Measurements from ENCODE around the gene CAB39L.

Gene CAB39L

DNA sequence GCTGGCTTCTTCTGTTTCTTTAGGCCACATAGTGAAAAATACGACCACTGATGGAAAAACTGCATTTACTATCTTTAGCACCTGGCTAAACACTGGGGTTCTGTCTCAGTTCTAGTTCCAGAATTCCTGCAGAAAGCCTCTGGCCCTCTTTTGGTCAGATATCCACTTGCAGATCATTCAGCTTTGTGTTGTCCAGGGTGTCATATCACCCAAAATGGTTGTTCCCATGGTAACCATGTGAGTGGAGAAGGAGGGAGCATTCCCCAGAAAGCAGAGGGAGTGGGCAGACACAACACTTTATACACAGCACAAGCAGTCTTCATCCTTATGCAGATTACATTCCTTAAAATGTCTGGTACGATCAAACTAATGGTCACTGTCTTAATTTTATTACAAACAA, 73.5 kb downstream of the CAB39L start:
- H2BK12ac ChIP-seq (ENCODE audit: low read length in 2 of 2), result no peak overlapping the region
- no peaks in the 10 kb centered on the region for H3K27me3 ChIP-seq (ENCODE audit: control insufficient read depth in 1 of 2, insufficient read depth in 1 of 2, low read length in 2 of 2)
- H3K4me3 ChIP-seq (ENCODE audit: insufficient read depth in 1 of 2, low read depth in 1 of 2, low read length in 2 of 2), result no peak overlapping the region
- H2BK5ac ChIP-seq (ENCODE audit: low read depth, low read length, poor library complexity, severe bottlenecking), result no peak overlapping the region
- H2AK5ac ChIP-seq (ENCODE audit: low read length, severe bottlenecking), result peak overlapping the region; percentile 9
- H3K4ac ChIP-seq (ENCODE audit: low read depth in 1 of 2, low read length in 2 of 2), result no peak overlapping the region
- H3K4me2 ChIP-seq (ENCODE audit: low read length, poor library complexity, severe bottlenecking), result no peak overlapping the region
- peaks cover 10% of the 10 kb centered on the region for H3K4me1 ChIP-seq (ENCODE audit: control insufficient read depth, insufficient read depth, low read depth, low read length)
- WGBS, result 90% methylated on average over 2 of the region's 2 CpGs
- no peak overlapping the region for H2BK15ac ChIP-seq (ENCODE audit: low read depth, poor library complexity, severe bottlenecking)
- H3K79me1 ChIP-seq (replicated peaks; ENCODE audit: low read length, poor library complexity, severe bottlenecking), result no peaks in the 10 kb centered on the region
- no peak overlapping the region for H3K23ac ChIP-seq (ENCODE audit: low read length in 2 of 2)
- no peak overlapping the region for H3K18ac ChIP-seq (ENCODE audit: low read depth in 1 of 2, low read length in 2 of 2)
- H2BK120ac ChIP-seq (ENCODE audit: low read depth, low read length), result no peak overlapping the region
- no peaks in the 10 kb centered on the region for H3K9me3 ChIP-seq (ENCODE audit: control insufficient read depth, low read length)
- no peak overlapping the region for H3K9ac ChIP-seq (ENCODE audit: low read length)
- no peak overlapping the region for H4K91ac ChIP-seq (ENCODE audit: low read length)
- no peak for DNase-seq
- no peak overlapping the region for H4K8ac ChIP-seq (ENCODE audit: low read length)
- H2AFZ ChIP-seq (ENCODE audit: low read depth, low read length), result no peak overlapping the region
- no peak overlapping the region for H3K27ac ChIP-seq (ENCODE audit: low read length, poor library complexity, severe bottlenecking)
- no peak overlapping the region for H3K14ac ChIP-seq (ENCODE audit: low read length in 2 of 2)
- H3K36me3 ChIP-seq (ENCODE audit: control insufficient read depth in 1 of 2, insufficient read depth in 2 of 2, low read depth in 1 of 2, low read length in 2 of 2), result no peaks in the 10 kb centered on the region

DNA sequence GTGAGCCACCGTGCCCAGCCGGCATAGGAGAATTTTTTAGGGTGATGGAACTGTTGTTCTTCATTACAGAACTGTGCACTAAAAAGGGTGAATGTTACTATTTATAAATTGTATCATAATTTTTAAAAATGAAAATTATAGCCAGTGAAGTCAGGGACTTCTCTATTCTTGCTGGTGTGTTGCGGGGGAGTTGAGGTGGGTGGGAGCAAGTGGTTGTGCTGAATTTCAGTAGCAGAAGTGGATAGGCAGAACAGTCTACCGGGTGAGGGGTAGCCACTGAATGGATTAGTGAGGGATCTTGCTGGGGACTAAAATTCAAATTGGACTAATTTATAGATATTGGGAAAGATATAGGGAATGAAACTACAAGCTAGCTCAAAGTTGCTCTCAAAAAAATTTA, 74.0 kb downstream of the CAB39L start:
- Histone ChIP-seq H4K91ac (ENCODE audit: low read length) (no peak overlapping the region), H3K4ac (ENCODE audit: low read depth in 1 of 2, low read length in 2 of 2) (no peak overlapping the region), H2AK5ac (ENCODE audit: low read length, severe bottlenecking) (no peak overlapping the region), H3K23ac (ENCODE audit: low read length in 2 of 2) (no peak overlapping the region), H4K8ac (ENCODE audit: low read length) (no peak overlapping the region), H2BK15ac (ENCODE audit: low read depth, poor library complexity, severe bottlenecking) (no peak overlapping the region), H3K9me3 (ENCODE audit: control insufficient read depth, low read length) (no peaks in the 10 kb centered on the region), H3K27ac (ENCODE audit: low read length, poor library complexity, severe bottlenecking) (no peak overlapping the region), H3K9ac (ENCODE audit: low read length) (no peak overlapping the region), H3K4me2 (ENCODE audit: low read length, poor library complexity, severe bottlenecking) (no peak overlapping the region), H3K4me1 (ENCODE audit: control insufficient read depth, insufficient read depth, low read depth, low read length) (peaks cover 10% of the 10 kb centered on the region), H2BK5ac (ENCODE audit: low read depth, low read length, poor library complexity, severe bottlenecking) (no peak overlapping the region), H3K14ac (ENCODE audit: low read length in 2 of 2) (no peak overlapping the region), H2AFZ (ENCODE audit: low read depth, low read length) (no peak overlapping the region), H2BK120ac (ENCODE audit: low read depth, low read length) (no peak overlapping the region), H3K18ac (ENCODE audit: low read depth in 1 of 2, low read length in 2 of 2) (no peak overlapping the region), H2BK12ac (ENCODE audit: low read length in 2 of 2) (no peak overlapping the region), H3K36me3 (ENCODE audit: control insufficient read depth in 1 of 2, insufficient read depth in 2 of 2, low read depth in 1 of 2, low read length in 2 of 2) (no peaks in the 10 kb centered on the region), H3K27me3 (ENCODE audit: control insufficient read depth in 1 of 2, insufficient read depth in 1 of 2, low read length in 2 of 2) (no peaks in the 10 kb centered on the region), H3K4me3 (ENCODE audit: insufficient read depth in 1 of 2, low read depth in 1 of 2, low read length in 2 of 2) (no peak overlapping the region), H3K79me1 (replicated peaks; ENCODE audit: low read length, poor library complexity, severe bottlenecking) (no peaks in the 10 kb centered on the region)
- no peak for DNase-seq
- 100% methylated on average over 1 of the region's 4 CpGs for WGBS

DNA sequence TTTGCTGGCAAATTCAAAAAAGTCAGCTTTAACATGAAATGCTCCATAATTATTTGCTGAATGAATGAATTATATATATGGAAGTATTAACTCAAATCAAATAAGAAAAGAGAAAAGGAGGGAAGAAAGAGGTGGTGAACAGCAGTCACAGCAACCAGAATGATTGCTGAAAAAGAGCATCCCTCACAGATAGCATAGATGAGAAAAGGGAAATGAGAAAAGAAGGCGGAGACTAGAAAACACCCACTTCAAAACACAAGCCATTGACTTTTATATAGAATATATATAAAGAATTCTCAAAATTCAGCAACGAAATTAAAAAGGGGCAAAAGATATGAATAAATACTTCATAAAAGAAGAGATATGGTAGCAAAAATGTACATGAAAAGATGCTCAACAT, 75.2 kb downstream of the CAB39L start:
- no peak overlapping the region for H3K9ac ChIP-seq (ENCODE audit: low read length)
- no peaks in the 10 kb centered on the region for H3K27me3 ChIP-seq (ENCODE audit: control insufficient read depth in 1 of 2, insufficient read depth in 1 of 2, low read length in 2 of 2)
- no peak overlapping the region for H3K27ac ChIP-seq (ENCODE audit: low read length, poor library complexity, severe bottlenecking)
- H2BK15ac ChIP-seq (ENCODE audit: low read depth, poor library complexity, severe bottlenecking), result no peak overlapping the region
- no peak overlapping the region for H2BK12ac ChIP-seq (ENCODE audit: low read length in 2 of 2)
- H3K4me1 ChIP-seq (ENCODE audit: control insufficient read depth, insufficient read depth, low read depth, low read length), result peaks cover 10% of the 10 kb centered on the region
- H3K23ac ChIP-seq (ENCODE audit: low read length in 2 of 2), result no peak overlapping the region
- no peak overlapping the region for H2BK120ac ChIP-seq (ENCODE audit: low read depth, low read length)
- H2BK5ac ChIP-seq (ENCODE audit: low read depth, low read length, poor library complexity, severe bottlenecking), result no peak overlapping the region
- DNase-seq, result no peak
- no peak overlapping the region for H4K8ac ChIP-seq (ENCODE audit: low read length)
- H4K91ac ChIP-seq (ENCODE audit: low read length), result no peak overlapping the region
- H3K4me2 ChIP-seq (ENCODE audit: low read length, poor library complexity, severe bottlenecking), result no peak overlapping the region
- H3K4ac ChIP-seq (ENCODE audit: low read depth in 1 of 2, low read length in 2 of 2), result no peak overlapping the region
- H3K14ac ChIP-seq (ENCODE audit: low read length in 2 of 2), result no peak overlapping the region
- no peak overlapping the region for H3K4me3 ChIP-seq (ENCODE audit: insufficient read depth in 1 of 2, low read depth in 1 of 2, low read length in 2 of 2)
- H2AK5ac ChIP-seq (ENCODE audit: low read length, severe bottlenecking), result no peak overlapping the region
- H3K79me1 ChIP-seq (replicated peaks; ENCODE audit: low read length, poor library complexity, severe bottlenecking), result no peaks in the 10 kb centered on the region
- H3K36me3 ChIP-seq (ENCODE audit: control insufficient read depth in 1 of 2, insufficient read depth in 2 of 2, low read depth in 1 of 2, low read length in 2 of 2), result no peaks in the 10 kb centered on the region
- peaks cover 6% of the 10 kb centered on the region for H3K9me3 ChIP-seq (ENCODE audit: control insufficient read depth, low read length)
- H3K18ac ChIP-seq (ENCODE audit: low read depth in 1 of 2, low read length in 2 of 2), result no peak overlapping the region
- no peak overlapping the region for H2AFZ ChIP-seq (ENCODE audit: low read depth, low read length)
- no CpG with 5 or more reads among the region's 2 CpGs for WGBS

DNA sequence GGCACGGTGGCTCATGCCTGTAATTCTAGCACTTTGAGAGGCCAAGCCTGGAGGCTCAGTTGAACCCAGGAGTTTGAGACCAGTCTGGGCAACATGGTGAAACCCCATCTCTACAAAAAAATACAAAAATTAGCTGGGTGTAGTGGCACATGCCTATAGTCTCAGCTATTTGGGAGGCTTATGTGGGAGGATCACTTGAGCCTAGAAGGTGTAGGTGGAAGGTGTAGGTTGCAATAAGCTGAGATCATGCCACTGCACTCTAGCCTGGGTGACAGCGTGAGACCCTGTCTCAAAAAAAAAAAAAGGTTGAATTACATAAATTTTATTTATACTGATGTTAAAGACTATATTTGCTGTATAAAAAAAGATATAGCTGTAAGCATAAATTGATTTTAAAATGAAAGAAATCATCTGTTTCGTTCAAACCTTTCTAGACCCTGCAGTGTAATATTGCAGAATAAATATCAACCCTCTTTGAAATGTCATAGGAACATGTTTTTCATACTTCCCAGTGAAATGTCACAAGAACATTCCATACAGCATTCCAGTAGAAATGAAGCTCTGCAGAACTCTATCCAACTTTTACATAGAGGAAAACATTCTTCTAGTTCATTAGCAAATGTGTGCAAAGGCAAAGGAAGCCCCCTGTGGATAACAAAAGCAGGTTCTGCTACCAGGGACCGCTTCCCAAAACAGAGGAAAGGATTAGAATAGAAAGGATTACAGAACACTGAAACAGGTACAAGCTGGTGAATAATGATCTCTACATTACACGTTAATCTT, 76.0 kb downstream of the CAB39L start:
- 73% methylated on average over 4 of the region's 5 CpGs for WGBS
- Histone ChIP-seq H2AFZ (ENCODE audit: low read depth, low read length) (no peak overlapping the region), H4K91ac (ENCODE audit: low read length) (no peak overlapping the region), H2AK5ac (ENCODE audit: low read length, severe bottlenecking) (no peak overlapping the region), H3K27me3 (ENCODE audit: control insufficient read depth in 1 of 2, insufficient read depth in 1 of 2, low read length in 2 of 2) (no peaks in the 10 kb centered on the region), H3K4me2 (ENCODE audit: low read length, poor library complexity, severe bottlenecking) (peak overlapping the region; percentile 53), H2BK5ac (ENCODE audit: low read depth, low read length, poor library complexity, severe bottlenecking) (no peak overlapping the region), H2BK120ac (ENCODE audit: low read depth, low read length) (no peak overlapping the region), H3K23ac (ENCODE audit: low read length in 2 of 2) (no peak overlapping the region), H2BK15ac (ENCODE audit: low read depth, poor library complexity, severe bottlenecking) (no peak overlapping the region), H3K4me1 (ENCODE audit: control insufficient read depth, insufficient read depth, low read depth, low read length) (peaks cover 9% of the 10 kb centered on the region), H3K18ac (ENCODE audit: low read depth in 1 of 2, low read length in 2 of 2) (no peak overlapping the region), H3K4ac (ENCODE audit: low read depth in 1 of 2, low read length in 2 of 2) (no peak overlapping the region), H3K4me3 (ENCODE audit: insufficient read depth in 1 of 2, low read depth in 1 of 2, low read length in 2 of 2) (no peak overlapping the region), H3K9ac (ENCODE audit: low read length) (no peak overlapping the region), H3K36me3 (ENCODE audit: control insufficient read depth in 1 of 2, insufficient read depth in 2 of 2, low read depth in 1 of 2, low read length in 2 of 2) (no peaks in the 10 kb centered on the region), H3K79me1 (replicated peaks; ENCODE audit: low read length, poor library complexity, severe bottlenecking) (no peaks in the 10 kb centered on the region), H3K14ac (ENCODE audit: low read length in 2 of 2) (no peak overlapping the region), H4K8ac (ENCODE audit: low read length) (no peak overlapping the region), H3K27ac (ENCODE audit: low read length, poor library complexity, severe bottlenecking) (peak overlapping the region; percentile 38), H2BK12ac (ENCODE audit: low read length in 2 of 2) (no peak overlapping the region), H3K9me3 (ENCODE audit: control insufficient read depth, low read length) (peaks cover 11% of the 10 kb centered on the region)
- DNase-seq, result no peak
